ENCODE results near the gene GRK4.
A peak's percentile ranks its signal among the peaks of the same experiment; 100 is the strongest.

The GRK4 gene

GRCh38 chr4:3070709-3071500, 107.5 kb downstream of the GRK4 start:
- DNase-seq (ENCODE audit: low read depth): no peak

GRCh38 chr4:3071811-3072210, 108.4 kb downstream of the GRK4 start:
- DNase-seq (ENCODE audit: low read depth): no peak

GRCh38 chr4:3073158-3074077, 110.0 kb downstream of the GRK4 start:
- DNase-seq (ENCODE audit: low read depth): no peak

- peak; percentile 77 for DNase-seq (ENCODE audit: low read depth)
Measured at GRCh38 chr4:3074078-3074845, 110.9 kb downstream of the GRK4 start, which contains the start of the genes HTT and HTT-AS. Gene HTT, plus strand, starts transcription at chr4:3074681. Its CDS starts 145 bp downstream, at chr4:3074826. Gene HTT-AS, minus strand, starts transcription at chr4:3074538.

GRCh38 chr4:3074846-3075651, 111.7 kb downstream of the GRK4 start:
- DNase-seq (ENCODE audit: low read depth): peak; percentile 44

GRCh38 chr4:3075652-3075981, 112.2 kb downstream of the GRK4 start:
- DNase-seq (ENCODE audit: low read depth): no peak

- no peak for DNase-seq (ENCODE audit: low read depth)
Measured at GRCh38 chr4:3077796-3078195, 114.4 kb downstream of the GRK4 start.

GRCh38 chr4:3079694-3080123, 116.3 kb downstream of the GRK4 start:
- DNase-seq (ENCODE audit: low read depth): peak; percentile 91

- DNase-seq (ENCODE audit: low read depth): no peak
Measured at GRCh38 chr4:3082925-3083515, 119.6 kb downstream of the GRK4 start.

GRCh38 chr4:3083732-3084131, 120.4 kb downstream of the GRK4 start:
- no peak for DNase-seq (ENCODE audit: low read depth)

GRCh38 chr4:3085948-3086670, 122.7 kb downstream of the GRK4 start:
- no peak for DNase-seq (ENCODE audit: low read depth)

GRCh38 chr4:3087115-3087797, 123.9 kb downstream of the GRK4 start:
- DNase-seq (ENCODE audit: low read depth): no peak
